ENCODE results near the gene KAT6B. TPM values are rescaled to one million over a fixed set of nuclear protein-coding genes. Genes with fewer than 3 reads are reported as not detected.

KAT6B gene
- total RNA-seq, 1 donor from 2014 or later = 56.2 TPM

- no peak for DNase-seq (ENCODE audit: low spot score)
Observed at GRCh38 chr10:74823791-74824183, 2.6 kb upstream of the KAT6B start.

DNA sequence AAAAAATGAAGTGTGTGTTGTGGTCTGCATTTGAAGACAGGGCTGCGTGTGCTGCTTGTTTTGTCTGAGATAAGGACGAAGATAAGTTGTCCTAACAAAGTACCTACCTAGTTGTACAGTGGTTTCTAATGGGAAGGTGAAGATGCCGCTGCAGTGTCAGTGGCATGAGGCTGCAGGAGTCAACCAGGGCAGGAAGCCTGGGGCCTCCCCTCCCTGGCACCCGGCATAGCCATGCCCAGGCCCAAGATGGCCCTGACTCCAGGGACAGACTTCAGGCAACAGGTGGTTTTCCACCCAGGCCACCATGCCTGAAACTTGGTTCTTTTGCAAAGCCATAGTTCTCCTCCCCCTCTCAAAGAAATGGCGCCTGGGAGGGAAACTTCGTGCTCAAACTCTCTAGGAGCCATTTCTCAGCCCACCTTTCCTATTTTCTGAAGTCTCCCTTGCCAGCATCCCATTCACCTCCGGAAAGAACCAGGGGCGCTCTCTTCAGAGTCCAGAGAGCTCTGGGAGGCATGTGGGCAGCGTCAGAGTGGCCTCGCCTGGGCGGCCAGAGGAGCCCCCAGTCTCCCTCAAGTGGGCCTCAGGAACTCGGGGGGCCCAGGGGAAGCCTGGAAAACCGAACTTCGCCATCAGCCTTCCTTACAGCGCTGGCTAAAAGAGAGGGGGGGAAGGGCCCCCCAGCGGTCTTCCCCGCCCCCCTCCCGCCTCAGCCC lies 2.1 kb upstream of the KAT6B start:
- DNase-seq (ENCODE audit: low spot score) = peak; percentile 49

- peak; percentile 59 for DNase-seq (ENCODE audit: low spot score)
Observed at GRCh38 chr10:74824900-74825370, 1.5 kb upstream of the KAT6B start.

DNA sequence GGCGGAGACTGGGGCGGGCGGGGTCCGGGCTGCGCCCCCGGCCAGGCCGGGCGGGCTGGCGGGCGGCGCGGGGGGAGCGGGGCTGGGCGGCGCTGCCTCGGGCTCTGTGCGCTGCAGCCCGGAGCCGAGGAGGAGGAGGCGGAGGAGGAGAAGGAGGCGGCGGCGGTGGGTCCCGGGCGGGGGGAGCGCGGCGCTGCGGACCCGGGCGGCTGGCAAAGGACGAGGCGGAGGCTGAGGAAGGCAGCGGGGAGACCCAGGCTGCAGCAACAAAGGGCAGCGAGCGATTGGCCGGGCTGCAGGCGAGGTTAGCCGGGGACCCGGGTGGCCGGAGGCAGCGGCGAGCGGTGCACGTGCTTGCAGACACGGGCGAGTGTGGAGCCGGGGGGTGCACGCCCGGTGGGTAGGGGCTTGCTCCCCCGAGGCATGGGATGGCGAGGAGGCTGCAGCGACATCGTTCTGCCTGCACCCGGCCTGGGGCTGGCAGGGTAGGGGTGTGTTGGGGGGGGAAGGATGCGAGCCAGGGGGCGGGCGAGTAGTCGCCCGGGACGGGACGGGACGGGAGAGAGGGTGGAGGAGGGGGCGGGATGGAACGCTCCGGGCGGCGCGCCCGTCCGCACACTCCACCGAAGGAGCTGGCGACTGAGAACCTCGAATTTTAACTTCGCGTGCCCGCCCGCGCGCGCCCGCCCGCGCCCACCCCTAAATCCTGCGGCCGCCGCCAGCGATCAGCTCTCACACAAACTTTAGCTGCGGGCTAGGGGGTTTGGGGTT lies 844 bp upstream of the KAT6B start:
- no peak for DNase-seq (ENCODE audit: low spot score)

GRCh38 chr10:74827045-74827441 lies 643 bp downstream of the KAT6B start:
- DNase-seq (ENCODE audit: low spot score) = no peak

- no peak for DNase-seq (ENCODE audit: low spot score)
Observed at GRCh38 chr10:74827694-74828093, 1.3 kb downstream of the KAT6B start.

GRCh38 chr10:74828946-74829345 lies 2.5 kb downstream of the KAT6B start:
- DNase-seq (ENCODE audit: low spot score) = no peak

DNA sequence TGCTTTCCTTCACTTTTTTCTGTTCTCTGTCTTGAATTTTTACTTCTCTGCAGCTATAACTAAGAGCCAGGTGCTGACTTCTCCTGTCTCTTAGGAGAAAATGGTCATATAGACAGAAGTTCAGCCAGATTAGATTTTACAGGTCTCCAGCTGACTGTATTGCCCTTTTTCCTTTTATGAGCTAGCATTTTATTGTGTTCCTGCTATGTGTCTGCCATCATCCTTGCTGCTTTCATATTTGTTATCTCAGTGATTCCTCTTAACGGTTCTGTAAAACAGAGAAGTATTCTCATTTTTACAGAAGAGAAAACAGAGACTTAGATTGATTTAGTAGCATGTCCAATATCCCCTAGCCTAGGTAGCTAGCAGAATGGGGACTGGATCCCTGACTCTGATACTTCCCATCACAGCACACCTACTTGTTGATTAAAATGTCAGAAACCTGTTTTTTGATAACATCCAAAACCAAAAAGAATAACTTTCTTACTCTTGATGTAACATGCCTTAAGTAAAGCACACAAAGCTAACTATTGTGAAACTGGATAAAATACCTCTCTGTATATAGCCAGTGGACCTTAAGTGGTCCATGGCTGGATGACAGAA lies 5.2 kb downstream of the KAT6B start:
- DNase-seq (ENCODE audit: low spot score) = no peak

GRCh38 chr10:74835963-74836362 lies 9.6 kb downstream of the KAT6B start:
- DNase-seq (ENCODE audit: low spot score) = no peak

GRCh38 chr10:74836877-74837276 lies 10.5 kb downstream of the KAT6B start:
- no peak for DNase-seq (ENCODE audit: low spot score)

DNA sequence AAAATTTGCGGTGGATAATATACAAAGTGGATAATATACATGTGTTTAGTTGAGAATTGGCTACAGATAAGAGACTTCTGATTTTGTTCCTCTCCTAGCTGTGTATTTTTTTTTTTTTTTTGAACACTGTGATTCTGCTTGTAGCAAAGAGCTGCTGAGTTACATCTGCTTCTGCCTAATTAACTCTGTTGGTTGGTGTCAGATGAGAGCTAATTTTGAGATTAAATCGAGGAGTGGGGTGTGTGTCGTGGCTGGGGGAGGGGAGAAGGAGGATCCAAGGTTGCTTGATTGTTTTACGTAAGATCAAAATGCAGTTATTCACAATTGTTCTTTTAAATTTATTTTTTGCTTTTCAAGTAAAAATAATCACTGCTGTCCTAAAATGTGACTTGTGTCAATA lies 11.3 kb downstream of the KAT6B start:
- no peak for DNase-seq (ENCODE audit: low spot score)

DNA sequence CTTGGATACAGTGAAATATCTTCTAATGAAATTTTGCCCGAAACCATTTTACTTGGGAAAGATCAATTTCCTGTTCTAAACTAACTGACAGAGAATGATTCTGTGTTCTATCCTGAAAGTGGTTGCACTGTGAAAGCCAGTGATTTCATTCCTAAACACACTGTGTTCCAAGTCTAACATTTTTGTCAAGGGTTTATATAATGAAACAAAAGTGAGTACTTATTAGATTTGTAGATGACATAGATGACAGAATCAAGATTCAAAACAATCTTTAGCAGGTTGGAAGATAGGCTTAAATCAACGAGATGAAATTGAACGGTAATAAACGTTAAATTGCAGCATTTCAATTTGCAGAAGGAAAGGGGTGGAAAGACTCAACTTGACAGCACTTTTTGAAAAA lies 13.3 kb downstream of the KAT6B start:
- no peak for DNase-seq (ENCODE audit: low spot score)

DNA sequence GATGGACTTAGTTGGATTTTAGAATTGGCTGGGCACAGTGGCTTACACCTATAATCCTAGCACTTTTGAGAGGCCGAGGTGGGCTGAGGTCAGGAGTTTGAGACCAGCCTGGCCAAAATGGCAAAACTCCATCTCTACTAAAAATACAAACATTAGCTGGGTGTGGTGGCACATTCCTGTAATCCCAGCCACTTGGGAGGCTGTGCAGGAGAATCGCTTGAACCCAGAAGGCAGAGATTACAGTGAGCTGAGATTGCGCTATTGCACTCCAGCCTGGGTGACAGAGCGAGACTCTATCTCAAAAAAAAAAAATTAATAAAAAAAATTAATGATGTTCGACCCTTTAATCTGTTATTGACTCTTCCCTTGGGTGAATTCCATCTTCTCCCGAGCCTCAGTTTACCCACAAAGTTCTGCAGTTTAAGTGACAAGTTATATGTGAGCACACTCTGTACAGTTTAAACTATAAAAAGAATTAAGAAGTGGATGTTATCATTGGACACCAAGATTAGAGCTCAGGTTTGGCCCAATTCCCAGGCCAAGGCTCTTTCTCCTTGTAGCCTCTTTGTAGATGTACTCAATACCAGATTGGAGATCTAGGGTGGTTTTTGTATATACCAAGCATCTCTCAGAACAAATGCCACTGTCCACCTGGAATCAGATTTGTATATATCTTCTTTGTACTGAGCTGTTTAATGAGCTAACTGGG lies 15.0 kb downstream of the KAT6B start:
- no peak for DNase-seq (ENCODE audit: low spot score)

DNA sequence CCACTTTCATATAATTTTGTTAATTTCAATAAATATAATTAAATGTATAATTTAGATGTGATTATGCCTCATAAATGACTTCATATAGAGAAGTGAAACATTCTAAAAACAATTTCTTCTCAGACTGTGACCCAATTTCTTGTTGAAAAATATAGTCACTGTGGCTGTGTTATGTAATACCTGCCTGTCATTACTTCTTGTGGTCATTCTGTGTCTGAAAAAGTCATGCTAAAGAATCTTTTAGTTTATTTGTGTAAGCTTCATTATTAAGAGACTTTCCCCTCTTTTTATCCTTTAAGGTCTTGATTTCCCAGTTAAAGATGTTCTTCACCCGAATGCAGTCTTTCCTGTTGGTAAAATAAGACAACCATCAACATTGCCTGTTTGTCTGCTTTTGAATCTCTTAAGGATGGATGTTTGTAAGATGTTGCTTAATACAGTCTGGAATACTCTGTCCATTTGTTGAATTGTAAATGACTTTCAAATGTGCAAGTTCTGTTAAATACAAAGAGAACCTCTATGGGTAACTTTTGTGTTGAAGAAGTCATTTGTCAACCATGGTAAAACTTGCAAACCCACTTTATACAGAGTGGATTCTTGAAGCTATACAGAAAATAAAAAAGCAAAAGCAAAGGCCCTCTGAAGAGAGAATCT lies 16.0 kb downstream of the KAT6B start:
- DNase-seq (ENCODE audit: low spot score) = no peak

GRCh38 chr10:74846958-74847357 lies 20.6 kb downstream of the KAT6B start:
- DNase-seq (ENCODE audit: low spot score) = no peak

GRCh38 chr10:74851831-74852230 lies 25.4 kb downstream of the KAT6B start:
- DNase-seq (ENCODE audit: low spot score) = no peak

DNA sequence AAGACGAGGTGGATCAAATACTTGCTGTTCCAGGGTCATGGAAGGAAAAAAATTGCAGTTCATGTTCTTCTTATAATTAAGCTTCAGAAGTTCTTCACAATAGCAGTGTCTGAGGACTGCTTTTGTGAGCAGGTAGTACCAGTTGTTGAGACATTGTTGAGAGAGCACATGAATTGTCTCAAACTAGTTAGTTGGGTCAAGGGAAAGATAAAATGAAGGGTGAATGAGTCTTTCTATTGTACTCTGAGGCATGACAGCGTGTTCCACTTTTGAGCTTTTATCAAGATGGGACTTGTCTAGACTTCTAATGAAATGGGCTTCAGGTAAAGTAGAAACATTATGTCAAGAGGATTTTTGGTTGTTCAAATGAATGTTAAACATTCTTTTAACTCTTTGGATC lies 26.0 kb downstream of the KAT6B start:
- DNase-seq (ENCODE audit: low spot score) = no peak

GRCh38 chr10:74854610-74855009 lies 28.2 kb downstream of the KAT6B start:
- DNase-seq (ENCODE audit: low spot score) = no peak

DNA sequence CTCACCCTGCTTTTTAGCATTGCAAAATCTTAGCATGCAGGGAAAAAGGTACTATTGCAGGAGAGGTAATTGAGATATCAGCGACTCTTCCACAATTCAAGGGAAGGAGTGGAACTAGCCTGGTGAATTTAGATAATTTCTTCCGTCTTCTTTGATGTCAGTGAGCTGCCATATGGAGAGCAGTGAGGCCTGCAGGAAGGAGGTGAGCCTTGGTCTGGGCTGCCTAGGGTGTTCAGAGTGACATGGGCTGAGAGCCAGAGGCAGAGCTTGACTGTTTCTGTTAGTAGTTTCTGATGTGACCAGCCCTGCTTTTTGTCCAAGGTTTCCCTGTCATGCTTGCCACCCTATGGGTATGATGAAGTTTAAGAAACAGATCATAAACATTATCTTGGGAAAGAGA lies 28.6 kb downstream of the KAT6B start:
- DNase-seq (ENCODE audit: low spot score) = no peak

DNA sequence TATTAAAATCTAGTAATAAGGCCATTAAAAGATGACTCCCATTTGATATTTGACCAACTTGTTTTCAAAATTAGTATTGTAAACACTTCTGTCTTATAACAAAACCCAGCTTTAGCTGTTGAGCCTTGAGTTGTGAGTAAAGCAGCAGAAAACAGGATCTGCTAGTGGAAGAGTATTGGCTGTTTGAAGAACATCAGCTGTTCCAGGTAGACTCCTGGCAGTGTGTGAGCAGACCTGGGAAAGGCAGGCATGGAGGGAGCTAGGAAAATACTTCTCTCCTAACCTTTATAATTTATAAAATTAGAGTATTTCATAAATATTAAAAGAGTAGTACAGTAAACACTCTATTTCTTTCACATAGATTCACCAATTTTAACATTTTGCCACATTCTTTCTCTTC lies 29.0 kb downstream of the KAT6B start:
- DNase-seq (ENCODE audit: low spot score) = no peak

DNA sequence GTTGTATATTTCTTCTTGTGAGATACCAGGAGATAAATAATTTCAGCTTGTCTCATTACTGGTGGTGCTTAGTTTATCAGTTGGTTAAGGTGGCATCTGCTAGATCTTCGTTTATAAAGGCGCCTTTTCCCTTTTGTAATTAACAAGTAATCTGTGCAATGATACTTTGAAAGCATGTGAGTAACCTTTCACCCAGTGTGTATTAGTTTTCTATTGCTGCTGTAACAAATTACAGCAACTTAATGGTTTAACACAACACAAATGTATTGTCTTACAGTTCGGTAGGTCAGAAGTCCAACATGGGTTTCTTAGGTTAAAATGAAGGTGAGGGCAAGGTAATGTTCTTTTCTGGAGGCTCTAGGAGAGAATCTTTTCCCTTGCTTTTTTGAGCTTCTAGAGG lies 30.5 kb downstream of the KAT6B start:
- DNase-seq (ENCODE audit: low spot score) = no peak

DNA sequence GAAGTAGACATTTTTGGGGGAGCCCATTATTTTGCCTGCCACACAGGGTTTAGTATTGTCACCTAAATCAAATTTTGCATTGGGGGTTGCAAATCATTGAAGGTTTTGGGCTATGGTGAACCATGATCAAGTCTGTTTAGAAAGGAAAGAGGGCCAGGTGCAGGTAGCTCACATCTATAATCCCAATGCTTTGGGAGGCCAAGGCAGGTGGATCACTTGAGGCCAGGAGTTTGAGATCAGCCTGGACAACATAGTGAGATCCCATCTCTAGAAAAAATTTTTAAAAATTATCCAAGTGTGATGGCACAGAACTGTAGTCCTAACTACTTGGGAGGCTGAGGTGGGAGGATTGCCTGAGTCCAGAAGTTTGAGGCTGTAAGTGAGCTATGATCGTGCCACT lies 31.2 kb downstream of the KAT6B start:
- no peak for DNase-seq (ENCODE audit: low spot score)

All from ureter (tissue), 1 donor.